Embryonic facial prominence (tissue), 1 donor: ENCODE results near the gene HOXD4.

Source experiments
- DNase-seq: peaks from one replicate; pipeline ENCODE4 v3.0.0-alpha.2; 2016; ENCODE audit errors: extremely low spot score

HOXD4 gene

DNA sequence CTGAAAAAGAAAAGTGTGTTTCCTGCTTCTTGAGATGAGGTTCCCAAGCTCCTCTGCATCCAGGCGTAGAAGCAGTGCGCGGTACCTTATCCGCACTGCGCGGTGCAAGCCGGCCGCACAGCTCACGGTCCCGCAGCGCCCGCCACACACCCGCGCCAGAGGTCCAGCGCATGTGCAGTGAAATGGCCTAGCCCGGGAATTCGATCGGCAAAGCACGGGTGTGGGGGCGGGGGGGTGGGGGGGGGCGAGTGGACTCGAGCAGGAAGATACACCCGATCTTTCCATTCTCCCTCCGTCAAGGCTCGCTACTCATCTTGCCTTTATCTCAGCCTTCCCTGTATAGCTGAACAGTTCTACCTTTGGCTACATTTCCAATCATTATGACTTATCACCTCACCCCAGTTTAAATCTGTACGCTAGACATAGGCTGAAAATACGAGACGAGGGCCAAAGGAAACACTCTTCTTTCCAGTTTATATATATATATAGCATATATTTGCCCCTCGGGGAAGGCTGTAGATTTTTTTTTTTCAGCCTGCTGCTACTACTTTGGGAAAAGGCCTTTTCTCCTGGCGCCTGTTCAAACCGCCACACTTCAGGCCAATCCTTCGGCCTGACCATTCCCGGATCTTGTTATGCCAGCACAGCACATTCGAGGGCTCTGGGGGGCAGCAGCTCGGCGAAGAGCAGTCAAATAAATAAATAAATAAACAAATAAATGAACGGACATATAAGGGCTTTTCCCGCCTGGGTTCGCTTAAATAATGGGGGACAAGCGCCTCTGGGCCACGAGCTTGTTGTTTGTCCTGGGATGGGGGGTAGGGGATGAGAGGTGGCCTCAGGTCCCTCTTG, 11.5 kb upstream of the HOXD4 start:
- no peak for DNase-seq

DNA sequence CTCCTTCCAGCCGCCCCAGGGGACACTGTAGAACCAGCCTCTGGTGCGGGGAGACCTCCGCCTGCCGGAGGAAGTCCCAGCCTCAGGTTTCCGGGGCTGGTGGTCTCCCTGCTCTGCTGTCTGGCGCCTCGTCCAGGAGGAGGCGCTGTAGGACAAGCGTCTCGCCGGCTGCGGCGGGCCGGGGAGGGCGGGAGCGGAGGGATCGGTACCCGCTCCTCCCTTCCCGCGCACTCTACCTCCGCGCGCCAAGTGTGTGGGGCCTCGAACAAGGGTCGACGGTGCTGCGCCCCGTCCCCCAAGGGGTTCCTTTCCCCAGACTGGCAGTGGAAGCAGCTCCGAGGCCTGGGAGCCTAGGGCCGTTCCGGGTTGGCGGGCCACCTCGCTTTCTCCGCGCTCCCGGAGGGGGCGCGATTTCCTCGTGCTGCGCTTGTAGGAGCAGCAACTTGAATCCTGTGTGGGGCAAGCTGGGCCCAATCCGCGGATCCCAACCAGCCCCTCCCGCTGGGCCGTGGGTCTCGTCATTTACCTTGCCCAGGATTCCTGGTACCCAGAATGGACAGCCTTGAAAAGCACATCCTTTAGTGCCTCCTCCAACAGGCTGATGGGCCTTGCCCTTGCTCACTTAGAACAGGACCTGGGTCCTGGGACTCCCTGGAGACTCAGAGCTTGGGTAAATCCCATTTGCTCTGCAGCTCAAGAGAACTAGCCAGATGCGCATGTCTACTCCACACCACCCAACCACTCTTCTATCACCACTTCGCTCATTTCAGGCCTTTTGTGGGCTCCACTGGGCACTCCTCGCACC, 10.6 kb upstream of the HOXD4 start:
- peak; percentile 68 for DNase-seq

GRCh38 chr2:176142281-176142680, 9.1 kb upstream of the HOXD4 start:
- DNase-seq: no peak

- DNase-seq: no peak
Observed at GRCh38 chr2:176145085-176145969, 6.0 kb upstream of the HOXD4 start.

DNA sequence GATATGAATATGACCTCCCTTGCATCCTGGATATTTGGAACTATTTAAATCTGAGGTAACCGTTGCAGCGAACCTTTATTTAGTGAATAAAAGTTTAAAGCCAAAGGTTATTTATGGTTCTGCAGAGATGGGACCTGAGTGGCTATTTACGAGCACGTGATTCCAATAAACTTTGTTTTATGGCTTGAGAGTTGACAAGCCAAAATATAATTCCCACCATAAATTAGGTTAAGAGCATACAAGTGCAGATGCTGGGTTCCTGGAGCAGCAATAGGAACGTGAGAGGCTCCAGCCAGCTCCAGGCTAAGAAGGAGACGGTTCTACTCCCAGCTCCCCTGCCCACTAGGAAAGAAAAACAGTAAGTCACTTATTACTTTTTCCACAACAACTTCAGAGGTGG, 5.2 kb upstream of the HOXD4 start:
- no peak for DNase-seq

- DNase-seq: no peak
Observed at GRCh38 chr2:176146645-176147044, 4.7 kb upstream of the HOXD4 start.

- DNase-seq: no peak
Observed at GRCh38 chr2:176147210-176147799, 4.0 kb upstream of the HOXD4 start.

DNA sequence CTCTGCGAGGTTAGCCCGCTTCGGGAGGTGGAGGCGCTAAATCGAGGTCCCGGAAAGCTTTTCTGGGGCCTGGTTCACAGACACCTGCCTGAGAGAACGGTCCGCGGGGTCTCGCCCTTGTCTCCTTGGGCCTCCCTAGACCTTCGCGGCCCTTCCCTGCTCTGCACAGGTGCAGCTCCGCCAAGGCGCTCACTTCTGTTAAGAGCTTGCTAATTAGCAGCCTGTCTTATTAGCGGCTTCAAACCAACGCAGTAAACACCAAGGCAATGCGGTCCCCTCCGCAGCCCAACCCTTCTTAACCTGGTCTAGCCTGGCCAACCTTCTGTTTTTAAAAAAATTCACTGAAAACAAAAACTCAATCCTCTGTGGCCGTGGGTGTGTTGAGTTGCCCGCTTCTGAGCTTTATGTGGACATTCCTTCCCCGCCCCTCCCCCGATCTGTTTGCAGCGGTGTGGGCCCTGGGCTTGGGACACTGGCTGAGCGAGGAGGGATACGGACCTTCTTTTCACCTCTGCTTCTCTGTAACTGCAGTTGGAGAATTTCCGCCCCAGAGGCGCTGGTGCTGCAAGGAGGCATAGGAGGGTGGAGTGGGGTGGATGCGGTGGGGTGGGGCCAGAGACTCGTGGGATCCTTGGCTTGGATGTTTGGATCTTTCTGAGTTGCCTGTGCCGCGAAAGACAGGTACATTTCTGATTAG, 3.4 kb upstream of the HOXD4 start:
- no peak for DNase-seq

DNA sequence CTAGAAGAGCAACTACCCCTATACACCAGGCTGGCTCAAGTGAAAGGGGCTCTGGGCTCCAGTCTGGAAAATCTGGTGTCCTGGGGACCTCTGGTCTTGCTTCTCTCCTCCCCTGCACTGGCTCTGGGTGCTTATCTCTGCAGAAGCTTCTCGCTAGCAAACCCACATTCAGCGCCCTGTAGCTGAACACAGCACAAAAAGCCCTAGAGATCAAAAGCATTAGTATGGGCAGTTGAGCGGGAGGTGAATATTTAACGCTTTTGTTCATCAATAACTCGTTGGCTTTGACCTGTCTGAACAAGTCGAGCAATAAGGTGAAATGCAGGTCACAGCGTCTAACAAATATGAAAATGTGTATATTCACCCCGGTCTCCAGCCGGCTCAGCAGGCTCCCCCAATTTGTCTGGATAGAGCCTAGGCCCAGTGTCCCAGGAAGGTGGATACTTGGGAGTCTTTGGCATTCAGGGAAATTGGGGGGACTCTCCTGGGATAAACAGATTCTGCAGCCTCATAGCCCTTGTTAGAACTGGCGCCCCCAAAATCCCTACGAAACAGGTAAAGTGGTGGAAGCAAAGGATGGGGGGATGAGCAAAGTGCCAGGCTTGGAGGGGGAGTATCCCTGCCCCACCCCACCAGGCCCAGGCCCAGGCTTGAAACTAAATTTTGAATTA, 2.5 kb upstream of the HOXD4 start:
- DNase-seq: no peak

DNA sequence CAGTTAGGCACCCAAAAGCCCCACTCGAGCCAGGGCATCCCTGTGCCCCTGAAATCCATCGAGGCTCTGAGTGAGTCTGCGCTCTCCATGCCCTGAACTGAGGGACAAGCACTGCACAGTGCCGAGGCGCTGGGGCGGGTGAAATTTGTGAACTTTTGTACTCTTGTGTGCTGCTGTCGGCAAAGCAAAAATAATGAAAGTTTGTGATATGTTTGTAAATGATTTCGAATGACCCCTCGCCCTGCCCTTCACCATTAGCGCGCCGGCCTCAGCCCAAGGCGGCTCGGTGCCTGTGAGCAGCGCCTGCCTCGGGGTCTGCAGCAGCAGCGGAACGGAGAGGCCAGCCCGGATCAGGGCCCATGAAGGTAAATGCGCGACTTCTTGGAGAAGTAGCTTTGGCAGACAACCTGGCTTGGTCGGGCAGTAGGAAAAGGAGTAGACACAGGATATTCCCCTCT, 1.8 kb upstream of the HOXD4 start:
- DNase-seq: no peak

DNA sequence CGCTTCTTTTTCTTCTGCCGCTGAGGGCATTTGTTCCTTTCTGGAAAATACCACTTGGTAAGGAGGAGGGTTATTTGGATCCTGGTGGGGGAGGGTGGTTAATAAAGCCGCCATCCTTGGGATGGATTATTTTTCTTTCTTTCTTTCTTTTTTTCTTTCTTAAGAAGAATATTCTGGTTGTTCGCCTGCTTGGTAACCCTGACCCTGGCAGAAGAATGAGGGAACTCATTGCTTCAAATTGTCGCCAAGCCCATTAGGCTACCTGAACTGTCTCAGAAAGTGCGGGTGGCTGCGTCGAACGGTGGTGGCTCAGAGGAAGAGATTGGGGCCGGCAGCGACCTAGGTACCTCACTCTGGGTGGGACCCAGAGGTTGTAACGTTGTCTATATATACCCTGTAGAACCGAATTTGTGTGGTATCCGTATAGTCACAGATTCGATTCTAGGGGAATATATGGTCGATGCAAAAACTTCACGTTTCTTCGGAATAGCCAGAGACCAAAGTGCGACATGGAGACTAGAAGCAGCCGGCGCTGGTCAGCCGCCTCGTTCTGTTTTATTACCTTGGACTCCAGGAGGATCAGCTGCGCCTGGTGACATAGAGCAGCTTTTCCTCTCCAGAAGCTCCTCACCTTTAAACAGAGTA, 1.3 kb upstream of the HOXD4 start:
- no peak for DNase-seq

GRCh38 chr2:176150584-176151441, 537 bp upstream of the HOXD4 start:
- DNase-seq: no peak

GRCh38 chr2:176152350-176153181, 1.2 kb downstream of the HOXD4 start:
- no peak for DNase-seq

GRCh38 chr2:176154576-176155252, 3.4 kb downstream of the HOXD4 start:
- no peak for DNase-seq

- no peak for DNase-seq
Observed at GRCh38 chr2:176155356-176156044, 4.2 kb downstream of the HOXD4 start.

DNA sequence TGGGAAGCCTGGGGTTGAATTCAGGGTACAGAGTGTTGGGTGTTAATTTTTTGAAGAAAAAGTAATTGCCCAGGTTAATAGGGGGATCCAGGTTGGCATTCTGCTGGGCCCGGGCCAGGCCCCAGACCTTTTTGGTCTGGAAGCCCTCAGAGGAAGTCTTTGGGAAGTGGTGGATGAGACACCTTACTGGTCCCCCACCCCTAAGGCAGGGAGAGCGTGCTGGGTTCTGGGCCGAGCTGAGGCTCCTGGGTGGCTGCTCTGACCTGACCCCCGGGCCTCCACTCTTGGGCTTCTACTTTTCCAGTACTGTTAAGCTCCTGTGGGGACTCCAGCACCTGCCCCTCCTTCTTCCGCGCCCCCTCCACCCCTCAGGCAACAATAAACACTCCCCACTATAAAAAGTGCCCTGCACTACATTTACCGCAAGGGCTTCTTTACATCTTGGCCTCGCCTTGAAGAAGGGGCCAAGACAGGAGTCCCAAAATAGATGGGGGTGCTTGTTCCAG, 5.0 kb downstream of the HOXD4 start:
- DNase-seq: no peak
